GM12872 (cell line): Measurements from ENCODE around the gene MB21D2.

ENCODE experiments used
- CTCF ChIP-seq: IDR thresholded peaks from 3 replicates; pipeline ENCODE4 v1.5.1; 2011; ENCODE audit warnings: low read depth, mild to moderate bottlenecking, low read length, moderate library complexity; ENCODE audit not compliant: insufficient read depth

The MB21D2 gene

GRCh38 chr3:192844836-192845525 lies 72.7 kb downstream of the MB21D2 start:
- TF ChIP-seq CTCF: no peak

- TF ChIP-seq CTCF: no peak
Measured at GRCh38 chr3:192844486-192844765, 73.2 kb downstream of the MB21D2 start.

GRCh38 chr3:192843723-192844485 lies 73.8 kb downstream of the MB21D2 start:
- TF ChIP-seq CTCF: no peak

- no peak for TF ChIP-seq CTCF
Measured at GRCh38 chr3:192843119-192843518, 74.5 kb downstream of the MB21D2 start.

GRCh38 chr3:192842711-192843110 lies 74.9 kb downstream of the MB21D2 start:
- no peak for TF ChIP-seq CTCF

GRCh38 chr3:192842138-192842537 lies 75.5 kb downstream of the MB21D2 start:
- TF ChIP-seq CTCF: no peak

GRCh38 chr3:192841428-192841827 lies 76.2 kb downstream of the MB21D2 start:
- TF ChIP-seq CTCF: no peak
